Liver (tissue), 3 donors: ENCODE measurements around the gene MIF4GD.

ENCODE experiments used
- CTCF ChIP-seq: fragments of 150-350 bp; IDR thresholded peaks from 2 replicates; pipeline ENCODE4 v1.5.1; 2017; ENCODE audit warnings: improper control_type of control experiment, low read depth, low read length; ENCODE audit not compliant: missing input control
- FOXA2 ChIP-seq: IDR thresholded peaks from 2 replicates; pipeline ENCODE4 v1.6.1; 2016; ENCODE audit warnings: antibody characterized with exemption
- JUND ChIP-seq, 2 donors: IDR thresholded peaks; 2 replicates each; pipeline ENCODE4 v1.6.1; 2016; ENCODE audit warnings: antibody characterized with exemption in 2 of 2
- MAX ChIP-seq: IDR thresholded peaks from 2 replicates; pipeline ENCODE4 v1.6.1; 2016; ENCODE audit warnings: antibody characterized with exemption
- RAD21 ChIP-seq, 2 donors: IDR thresholded peaks; 2 replicates each; pipeline ENCODE4 v1.6.1; 2016; ENCODE audit warnings: antibody characterized with exemption in 2 of 2, mild to moderate bottlenecking in 2 of 2
- YY1 ChIP-seq: IDR thresholded peaks from 2 replicates; pipeline ENCODE4 v1.6.1; 2016; ENCODE audit warnings: antibody characterized with exemption, mild to moderate bottlenecking
- ZBTB33 ChIP-seq: IDR thresholded peaks from 2 replicates; pipeline ENCODE4 v1.6.1; 2016; ENCODE audit warnings: antibody characterized with exemption
- donor health status: healthy.
- donor health status: healthy.

GRCh38 chr17:75285123-75285522 lies 14.1 kb upstream of the MIF4GD start:
- TF ChIP-seq YY1 (no peak), CTCF (no peak), ZBTB33 (no peak), JUND (IDR thresholded peaks at IDR 0.05) (no peak), RAD21 (IDR thresholded peaks at IDR 0.05) (no peak), FOXA2 (no peak), MAX (no peak)
